Measurements from ENCODE around the gene GPRC5D.

The GPRC5D gene

DNA sequence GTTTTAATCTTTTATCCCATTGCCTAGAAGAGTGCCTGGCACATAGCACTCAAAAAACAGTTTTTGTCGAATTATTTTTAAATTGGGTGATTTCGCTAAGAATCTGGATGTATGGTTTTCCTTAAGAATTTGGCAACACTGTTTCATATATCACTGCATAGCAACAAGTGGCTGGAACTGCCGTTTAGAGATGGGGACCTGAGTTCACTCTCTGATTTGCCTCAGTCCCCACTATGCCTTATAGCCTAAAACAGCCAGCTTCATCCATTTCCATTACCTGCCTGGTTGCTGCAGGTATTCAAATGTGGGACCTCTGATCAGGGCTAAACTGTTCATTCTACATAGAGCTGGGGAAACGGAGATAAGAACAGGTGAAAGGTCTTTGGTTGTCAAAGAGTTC is 46.3 kb upstream of the GPRC5D start:
- H3K27ac ChIP-seq: no peak overlapping the region
- TF ChIP-seq CTCF (IDR thresholded peaks at IDR 0.05): no peak
- TF ChIP-seq ZFX (IDR thresholded peaks at IDR 0.05; ENCODE audit: borderline replicate concordance): no peak

- no peak overlapping the region for H3K27ac ChIP-seq
- TF ChIP-seq CTCF (IDR thresholded peaks at IDR 0.05): no peak
- no peak for TF ChIP-seq ZFX (IDR thresholded peaks at IDR 0.05; ENCODE audit: borderline replicate concordance)
These were observed 45.8 kb upstream of the GPRC5D start for GRCh38 chr12:12997734-12998133.

- no peak for TF ChIP-seq ZFX (IDR thresholded peaks at IDR 0.05; ENCODE audit: borderline replicate concordance)
- no peak overlapping the region for H3K27ac ChIP-seq
These were observed 45.2 kb upstream of the GPRC5D start for GRCh38 chr12:12997156-12997555.

- TF ChIP-seq CTCF (IDR thresholded peaks at IDR 0.05): no peak
- TF ChIP-seq ZFX (IDR thresholded peaks at IDR 0.05; ENCODE audit: borderline replicate concordance): no peak
- no peak overlapping the region for H3K27ac ChIP-seq
These were observed 44.2 kb upstream of the GPRC5D start for GRCh38 chr12:12996209-12996608.

DNA sequence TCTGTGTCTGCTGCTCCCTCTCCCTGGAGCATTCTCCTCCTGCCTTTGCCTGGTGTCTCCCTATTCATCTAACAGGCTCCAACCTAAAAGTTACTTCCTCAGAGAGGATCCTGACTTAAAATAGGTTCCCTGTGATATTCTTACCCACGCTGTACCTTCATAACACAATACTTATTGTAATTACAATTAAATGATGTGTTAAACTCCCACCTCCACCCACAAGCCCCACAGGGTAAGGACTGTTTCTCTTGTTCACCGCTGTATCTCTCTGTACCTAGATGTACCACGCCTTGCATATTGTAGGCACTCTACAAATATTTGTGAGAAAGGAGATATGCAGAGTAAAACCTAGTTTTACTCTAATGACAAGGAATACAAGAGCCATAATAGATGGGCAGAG is 43.1 kb upstream of the GPRC5D start:
- no peak overlapping the region for H3K27ac ChIP-seq

DNA sequence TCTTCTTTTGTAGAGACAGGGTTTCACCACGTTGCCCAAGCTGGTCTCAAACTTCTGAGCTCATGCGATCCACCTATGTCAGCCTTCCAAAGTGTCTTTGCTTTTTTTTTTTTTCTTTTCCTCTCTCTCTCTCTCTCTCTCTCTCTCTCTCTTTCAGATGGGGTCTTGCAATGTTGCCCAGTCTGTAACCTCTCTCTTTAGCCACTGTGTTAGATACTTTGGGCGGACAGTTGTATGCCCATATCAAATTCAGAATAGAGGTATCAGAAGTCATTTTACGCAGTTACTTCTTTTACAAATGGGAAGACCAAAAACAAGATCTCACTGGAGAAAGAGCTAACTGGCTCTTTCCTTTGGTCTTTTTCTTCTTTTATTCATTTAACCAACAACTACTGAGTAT is 41.4 kb upstream of the GPRC5D start:
- TF ChIP-seq ZFX (IDR thresholded peaks at IDR 0.05; ENCODE audit: borderline replicate concordance) (no peak), CTCF (IDR thresholded peaks at IDR 0.05) (no peak)
- H3K27ac ChIP-seq: no peak overlapping the region

More for the DNA sequence above, 43.1 kb upstream of the GPRC5D start:
- TF ChIP-seq ZFX (IDR thresholded peaks at IDR 0.05; ENCODE audit: borderline replicate concordance) (no peak), CTCF (IDR thresholded peaks at IDR 0.05) (no peak)

DNA sequence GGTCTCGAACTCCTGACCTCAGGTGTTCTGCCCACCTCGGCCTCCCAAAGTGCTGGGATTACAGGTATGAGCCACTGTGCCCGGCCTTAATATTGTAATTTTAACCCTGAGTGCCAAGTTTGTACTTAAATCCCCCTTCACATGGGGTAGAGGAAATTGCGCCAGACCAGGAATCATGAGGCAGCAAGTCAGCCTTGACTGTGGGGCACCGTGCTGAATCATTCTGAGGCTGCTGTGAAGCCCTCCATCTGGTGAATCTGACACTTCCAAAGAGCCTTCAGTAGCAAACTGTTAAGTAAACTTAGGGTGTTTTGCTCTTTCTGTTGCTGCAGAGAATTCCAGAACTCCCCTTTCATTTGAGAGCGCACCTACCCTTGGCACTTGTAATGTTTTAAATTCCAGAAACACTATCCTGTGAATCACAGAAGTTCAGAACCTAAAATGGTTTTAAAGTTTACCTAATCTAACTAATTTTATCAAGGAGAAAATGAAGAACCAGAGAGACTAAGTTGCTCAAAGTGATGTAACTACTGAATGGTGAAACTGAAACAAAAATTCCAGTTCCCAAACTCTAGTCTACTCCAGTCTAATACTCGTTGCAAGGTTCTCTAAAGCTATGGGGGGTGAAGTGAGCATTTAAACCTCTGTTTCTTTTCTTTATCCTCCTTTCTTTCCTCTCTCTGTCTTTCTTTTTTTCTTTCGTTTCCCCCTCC is 40.6 kb upstream of the GPRC5D start:
- no peak overlapping the region for H3K27ac ChIP-seq
- TF ChIP-seq CTCF (IDR thresholded peaks at IDR 0.05): no peak
- no peak for TF ChIP-seq ZFX (IDR thresholded peaks at IDR 0.05; ENCODE audit: borderline replicate concordance)
